SU-DHL-6 (cell line): Measurements from ENCODE around the gene HOXC6.

Experiments
- H2AFZ ChIP-seq: fragments of 200-600 bp; sonication (generic); 2 replicates; pipeline ENCODE4 v1.6.1; 2014; ENCODE audit warnings: low read depth, mild to moderate bottlenecking, moderate library complexity, mixed read lengths, antibody characterized with exemption, low read length; ENCODE audit not compliant: severe bottlenecking
- H3F3A ChIP-seq: fragments of 200-600 bp; shearing (Covaris generic); 2 replicates; pipeline ENCODE4 v1.6.0; 2016; ENCODE audit warnings: antibody characterized with exemption, mild to moderate bottlenecking; ENCODE audit not compliant: insufficient read depth
- H3K27ac ChIP-seq: fragments of 200-600 bp; sonication (generic); 2 replicates; pipeline ENCODE4 v1.5.1; 2016; ENCODE audit warnings: low read depth, mild to moderate bottlenecking, low read length, moderate library complexity, mixed read lengths
- H3K27me3 ChIP-seq: fragments of 200-600 bp; sonication (generic), shearing (Covaris generic); 2 replicates; pipeline ENCODE4 v1.6.0; 2014; ENCODE audit warnings: mild to moderate bottlenecking, low read length
- H3K36me3 ChIP-seq: fragments of 200-600 bp; sonication (generic); 2 replicates; pipeline ENCODE4 v1.6.1; 2014; ENCODE audit warnings: mild to moderate bottlenecking, low read length, mixed read lengths
- H3K4me2 ChIP-seq: fragments of 300-600, 200-600 bp; shearing (Covaris generic), sonication (generic); 2 replicates; pipeline ENCODE4 v1.6.0; 2014; ENCODE audit warnings: low read length, low read depth, mild to moderate bottlenecking; ENCODE audit not compliant: poor library complexity, severe bottlenecking
- H3K4me3 ChIP-seq: fragments of 200-600 bp; sonication (generic); 2 replicates; pipeline ENCODE4 v1.5.1; 2014; ENCODE audit warnings: antibody characterized with exemption, low read length, mild to moderate bottlenecking, mixed read lengths; ENCODE audit not compliant: insufficient read depth, poor library complexity, severe bottlenecking
- H3K79me2 ChIP-seq: fragments of 200-600 bp; sonication (generic); 2 replicates; pipeline ENCODE4 v1.6.1; 2014; ENCODE audit warnings: mild to moderate bottlenecking, low read length, moderate library complexity; ENCODE audit not compliant: insufficient read depth
- H3K9ac ChIP-seq: fragments of 200-600 bp; sonication (generic); 2 replicates; pipeline ENCODE4 v1.7.0; 2014; ENCODE audit warnings: mild to moderate bottlenecking, low read length
- H3K9me2 ChIP-seq: fragments of 200-600 bp; sonication (generic); replicated peaks from 2 replicates; pipeline ENCODE4 v1.6.1; 2014; ENCODE audit warnings: low read length; ENCODE audit not compliant: insufficient read depth
- H3K9me3 ChIP-seq: fragments of 200-600 bp; sonication (generic); 2 replicates; pipeline ENCODE4 v1.6.1; 2014; ENCODE audit warnings: low read length, mixed read lengths; ENCODE audit not compliant: insufficient read depth
- H4K20me1 ChIP-seq: fragments of 200-600 bp; sonication (generic); 2 replicates; pipeline ENCODE4 v1.6.1; 2014; ENCODE audit warnings: low read depth, mild to moderate bottlenecking, antibody characterized with exemption, low read length, moderate library complexity, mixed read lengths
- EZH2phosphoT487 ChIP-seq: fragments of 200-600 bp; sonication (generic), shearing (Covaris generic); conservative IDR thresholded peaks from 2 replicates; pipeline ENCODE4 v1.6.1; 2018; ENCODE audit warnings: mild to moderate bottlenecking, antibody characterized with exemption, low read length, moderate library complexity, mixed read lengths
- TF ChIP-seq, protein P1 (sequence below): fragments of 200-600 bp; sonication (generic); IDR thresholded peaks from one replicate; pipeline ENCODE4 v1.5.1; 2017; ENCODE audit warnings: antibody characterized with exemption, mild to moderate bottlenecking, low read length, moderate library complexity; ENCODE audit not compliant: insufficient read depth, poor library complexity, severe bottlenecking

HOXC6 gene

DNA sequence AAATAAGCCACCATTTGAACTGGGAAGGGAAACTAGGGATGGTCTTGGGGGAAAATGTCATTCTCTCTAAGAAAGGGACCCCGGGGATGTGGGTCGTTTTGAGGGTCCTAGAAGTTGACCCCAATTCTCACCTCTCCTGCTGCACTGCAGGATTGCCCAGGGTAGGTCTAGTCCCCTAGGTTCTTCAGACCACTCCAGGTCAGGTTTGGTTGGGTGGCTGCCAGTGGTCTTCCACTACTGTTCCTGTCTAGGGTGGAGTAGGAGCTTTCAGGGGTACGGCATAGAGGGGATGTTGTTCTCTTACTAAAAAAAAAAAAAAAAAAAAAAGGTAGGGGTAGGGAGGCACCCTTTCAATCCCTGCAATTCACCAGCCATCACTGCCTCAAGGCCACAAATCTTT, 12.2 kb upstream of the HOXC6 start:
- H3K27me3 ChIP-seq = 0 out of 2 replicates have a peak, but pooled peaks cover 6% of the 10 kb centered on the region
- H2AFZ ChIP-seq = no peak overlapping the region
- H3K9me2 ChIP-seq = no peaks in the 10 kb centered on the region
- no peaks in the 10 kb centered on the region for H3K79me2 ChIP-seq
- H3K27ac ChIP-seq = no peak overlapping the region
- no peaks in the 10 kb centered on the region for H4K20me1 ChIP-seq
- TF ChIP-seq, protein P1, sequence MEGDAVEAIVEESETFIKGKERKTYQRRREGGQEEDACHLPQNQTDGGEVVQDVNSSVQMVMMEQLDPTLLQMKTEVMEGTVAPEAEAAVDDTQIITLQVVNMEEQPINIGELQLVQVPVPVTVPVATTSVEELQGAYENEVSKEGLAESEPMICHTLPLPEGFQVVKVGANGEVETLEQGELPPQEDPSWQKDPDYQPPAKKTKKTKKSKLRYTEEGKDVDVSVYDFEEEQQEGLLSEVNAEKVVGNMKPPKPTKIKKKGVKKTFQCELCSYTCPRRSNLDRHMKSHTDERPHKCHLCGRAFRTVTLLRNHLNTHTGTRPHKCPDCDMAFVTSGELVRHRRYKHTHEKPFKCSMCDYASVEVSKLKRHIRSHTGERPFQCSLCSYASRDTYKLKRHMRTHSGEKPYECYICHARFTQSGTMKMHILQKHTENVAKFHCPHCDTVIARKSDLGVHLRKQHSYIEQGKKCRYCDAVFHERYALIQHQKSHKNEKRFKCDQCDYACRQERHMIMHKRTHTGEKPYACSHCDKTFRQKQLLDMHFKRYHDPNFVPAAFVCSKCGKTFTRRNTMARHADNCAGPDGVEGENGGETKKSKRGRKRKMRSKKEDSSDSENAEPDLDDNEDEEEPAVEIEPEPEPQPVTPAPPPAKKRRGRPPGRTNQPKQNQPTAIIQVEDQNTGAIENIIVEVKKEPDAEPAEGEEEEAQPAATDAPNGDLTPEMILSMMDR = no peak
- no peak for TF ChIP-seq EZH2phosphoT487
- no peak overlapping the region for H3K4me3 ChIP-seq
- H3F3A ChIP-seq = peaks cover 4% of the 10 kb centered on the region; the same call in 1 of the 2 replicates
- no peak overlapping the region for H3K4me2 ChIP-seq
- no peaks in the 10 kb centered on the region for H3K36me3 ChIP-seq
- H3K9me3 ChIP-seq = no peaks in the 10 kb centered on the region
- H3K9ac ChIP-seq = no peak overlapping the region

DNA sequence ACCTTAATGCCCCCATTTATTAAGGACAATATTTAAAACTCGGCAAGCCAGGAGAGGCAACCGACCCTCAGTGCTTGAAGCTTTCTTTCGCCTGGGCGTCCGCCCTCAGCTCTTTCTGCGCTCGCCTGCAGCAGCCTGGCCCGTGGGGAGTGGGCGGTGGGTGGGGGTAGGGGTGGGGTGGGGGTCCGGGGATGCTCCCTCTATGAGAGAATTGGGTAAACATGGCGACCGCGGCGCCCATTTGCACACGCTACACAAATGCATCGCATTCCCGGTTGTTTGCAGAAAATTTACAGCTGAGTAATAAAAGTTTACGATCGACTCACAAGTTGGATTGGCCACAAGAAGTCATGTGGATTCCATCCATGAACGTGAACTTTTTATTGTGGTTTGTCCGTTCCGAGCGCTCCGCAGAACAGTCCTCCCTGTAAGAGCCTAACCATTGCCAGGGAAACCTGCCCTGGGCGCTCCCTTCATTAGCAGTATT, 11.7 kb upstream of the HOXC6 start:
- Histone ChIP-seq H3K9me2 (no peaks in the 10 kb centered on the region), H3K79me2 (no peaks in the 10 kb centered on the region), H3K4me2 (no peak overlapping the region), H3K9ac (no peak overlapping the region), H3K27ac (no peak overlapping the region), H3K9me3 (no peaks in the 10 kb centered on the region), H3K4me3 (no peak overlapping the region), H3K36me3 (no peaks in the 10 kb centered on the region), H3F3A (peaks cover 4% of the 10 kb centered on the region; the same call in 1 of the 2 replicates), H4K20me1 (no peaks in the 10 kb centered on the region), H3K27me3 (0 out of 2 replicates have a peak, but pooled peaks cover 6% of the 10 kb centered on the region), H2AFZ (no peak overlapping the region)
- no peak for TF ChIP-seq EZH2phosphoT487
- TF ChIP-seq, protein P1 = no peak

DNA sequence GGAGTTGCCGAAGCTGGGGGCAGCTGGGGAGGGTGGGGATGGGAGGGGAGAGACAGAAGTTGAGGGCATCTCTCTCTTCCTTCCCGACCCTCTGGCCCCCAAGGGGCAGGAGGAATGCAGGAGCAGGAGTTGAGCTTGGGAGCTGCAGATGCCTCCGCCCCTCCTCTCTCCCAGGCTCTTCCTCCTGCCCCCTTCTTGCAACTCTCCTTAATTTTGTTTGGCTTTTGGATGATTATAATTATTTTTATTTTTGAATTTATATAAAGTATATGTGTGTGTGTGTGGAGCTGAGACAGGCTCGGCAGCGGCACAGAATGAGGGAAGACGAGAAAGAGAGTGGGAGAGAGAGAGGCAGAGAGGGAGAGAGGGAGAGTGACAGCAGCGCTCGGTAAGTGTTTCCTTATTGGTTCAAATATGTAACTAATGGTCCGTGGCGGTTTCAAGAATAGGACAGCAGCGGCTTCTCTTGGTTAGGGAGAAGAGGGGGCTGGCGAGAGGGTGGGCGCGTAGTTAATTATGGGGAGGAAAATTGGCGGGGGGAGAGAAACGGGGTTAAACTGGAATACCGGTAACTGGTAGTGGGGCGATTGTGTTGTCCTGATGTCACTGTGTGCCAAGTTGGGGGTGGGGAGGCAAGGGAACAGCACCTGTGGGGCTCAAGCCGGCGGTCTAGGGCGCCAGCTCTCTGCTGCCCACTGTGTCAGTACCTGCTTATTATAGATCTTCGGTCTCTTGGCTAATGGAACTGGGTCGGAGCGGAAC, 11.0 kb upstream of the HOXC6 start:
- H3F3A ChIP-seq = peaks cover 2% of the 10 kb centered on the region; the same call in 1 of the 2 replicates
- peak overlapping the region; percentile 97 for H2AFZ ChIP-seq
- no peaks in the 10 kb centered on the region for H3K9me3 ChIP-seq
- H4K20me1 ChIP-seq = no peaks in the 10 kb centered on the region
- peak overlapping the region; percentile 62 for H3K4me3 ChIP-seq
- H3K9me2 ChIP-seq = no peaks in the 10 kb centered on the region
- H3K36me3 ChIP-seq = no peaks in the 10 kb centered on the region
- peak overlapping the region; percentile 37; the same call in 1 of the 2 replicates for H3K27ac ChIP-seq
- H3K4me2 ChIP-seq = peak overlapping the region; percentile 82
- peak overlapping the region; percentile 69 for H3K9ac ChIP-seq
- H3K27me3 ChIP-seq = 0 out of 2 replicates have a peak, but pooled peaks cover 6% of the 10 kb centered on the region
- TF ChIP-seq, protein P1 = no peak
- no peak for TF ChIP-seq EZH2phosphoT487
- no peaks in the 10 kb centered on the region for H3K79me2 ChIP-seq
